Body of pancreas (tissue), 4 donors: Measurements from ENCODE around the gene EBI3. TPM values are rescaled to one million over a fixed set of nuclear protein-coding genes. Genes with fewer than 3 reads are reported as not detected.
"Not testable (repeated sequence)": the region's sequence is repeated elsewhere in the genome, so short reads cannot be mapped to it uniquely, and the experiment has no call there.

Experiments
- ATAC-seq: fragments of 150-250 bp; one replicate; pipeline ENCODE4 v1.9.1; 2016
- DNase-seq, 4 donors: peaks; one replicate each; pipeline ENCODE4 v3.0.0-alpha.2; 2019
- H3K27ac ChIP-seq, 4 donors: fragments of 200-600 bp; sonication (generic); 1 replicate in 3 of 4; 2 replicates in 1 of 4; pipeline versions ENCODE4 v1.5.1 to v1.6.1; 2016 to 2019; ENCODE audit warnings: mild to moderate bottlenecking in 1 of 4, mixed read lengths in 1 of 4, moderate library complexity in 1 of 4
- H3K27me3 ChIP-seq, 2 donors: fragments of 200-600 bp; sonication (generic); one replicate each; pipeline ENCODE4 v1.6.0; 2016; ENCODE audit warnings: mild to moderate bottlenecking in 1 of 2
- H3K36me3 ChIP-seq, 2 donors: fragments of 200-600 bp; sonication (generic); replicated peaks in 1 of 2; 2 replicates each; pipeline ENCODE4 v1.5.1; 2016; ENCODE audit warnings: low read depth in 2 of 2; ENCODE audit not compliant: insufficient read depth in 1 of 2
- H3K4me1 ChIP-seq: fragments of 200-600 bp; sonication (generic); one replicate; pipeline ENCODE4 v1.6.0; 2016
- H3K4me3 ChIP-seq, 2 donors: fragments of 200-600 bp; sonication (generic); 1 replicate in 1 of 2; 2 replicates in 1 of 2; pipeline ENCODE4 v1.5.1; 2016 to 2019
- H3K9me3 ChIP-seq, 3 donors: fragments of 200-600 bp; sonication (generic); 1 replicate in 2 of 3; 2 replicates in 1 of 3; pipeline ENCODE4 v1.5.1; 2016
- POLR2A ChIP-seq, 3 donors: fragments of 450-650 bp; IDR thresholded peaks; one replicate each; pipeline ENCODE4 v1.6.1; 2016; ENCODE audit warnings: antibody characterized with exemption in 3 of 3, mild to moderate bottlenecking in 2 of 3
- WGBS, 2 donors: methylation state at CpG; one replicate each; pipeline ENCODE4 v1.1.5; 2017; 5-methylcytosine and 5-hydroxymethylcytosine counted together
- intact Hi-C: fragments of 100-400 bp; cut with DNase I; formaldehyde crosslinking; loops from one replicate; pipeline ENCODE4 v1.15.1; 2023
- total RNA-seq, 2 donors: library from RNA; depleted of rRNA; stranded (reverse); fragments of >200 nt; gene quantifications; one replicate each; pipeline ENCODE4 v1.1.0, GENCODE V29; 2016
- TF ChIP-seq, protein P1 (sequence below), 7 experiments: fragments of 450-650 bp in 4 of 7; fragments of 200-600 bp in 3 of 7; sonication (generic) in 3 of 7; IDR thresholded peaks; one replicate each; pipeline ENCODE4 v1.5.1; 2016 to 2019; ENCODE audit warnings: antibody characterized with exemption in 7 of 7

Gene EBI3
- total RNA-seq, 2 donors from 2014 or later = 0.99 to 27.5 TPM

DNA sequence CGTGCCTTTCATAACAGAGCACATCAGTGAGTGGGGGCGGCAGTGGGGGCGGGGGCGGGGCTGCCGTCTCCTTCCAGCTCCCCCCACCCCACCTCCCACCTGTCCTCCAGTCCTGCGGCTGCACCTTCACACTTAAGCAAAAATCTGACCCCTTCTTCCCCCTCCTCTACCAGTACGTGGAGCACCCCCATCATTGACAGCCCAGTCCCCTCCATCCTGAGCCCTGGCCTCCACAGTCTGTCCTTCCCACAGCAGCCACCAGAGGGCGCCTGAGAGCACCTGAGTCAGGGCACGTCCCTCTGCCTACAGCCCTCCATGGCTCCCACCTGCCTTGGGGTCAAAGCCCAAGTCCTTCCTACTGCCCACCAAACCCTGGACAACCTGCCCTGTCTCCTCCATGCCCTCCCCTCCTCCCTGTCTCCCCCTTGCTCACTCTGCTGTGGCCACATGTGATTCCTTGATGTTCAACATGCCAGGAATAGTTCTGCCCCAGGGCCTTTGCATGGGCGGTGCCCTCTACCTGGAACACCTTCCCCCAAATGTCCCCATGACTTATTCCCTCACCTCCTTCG is 4.0 kb downstream of the EBI3 start:
- TF ChIP-seq, protein P1, sequence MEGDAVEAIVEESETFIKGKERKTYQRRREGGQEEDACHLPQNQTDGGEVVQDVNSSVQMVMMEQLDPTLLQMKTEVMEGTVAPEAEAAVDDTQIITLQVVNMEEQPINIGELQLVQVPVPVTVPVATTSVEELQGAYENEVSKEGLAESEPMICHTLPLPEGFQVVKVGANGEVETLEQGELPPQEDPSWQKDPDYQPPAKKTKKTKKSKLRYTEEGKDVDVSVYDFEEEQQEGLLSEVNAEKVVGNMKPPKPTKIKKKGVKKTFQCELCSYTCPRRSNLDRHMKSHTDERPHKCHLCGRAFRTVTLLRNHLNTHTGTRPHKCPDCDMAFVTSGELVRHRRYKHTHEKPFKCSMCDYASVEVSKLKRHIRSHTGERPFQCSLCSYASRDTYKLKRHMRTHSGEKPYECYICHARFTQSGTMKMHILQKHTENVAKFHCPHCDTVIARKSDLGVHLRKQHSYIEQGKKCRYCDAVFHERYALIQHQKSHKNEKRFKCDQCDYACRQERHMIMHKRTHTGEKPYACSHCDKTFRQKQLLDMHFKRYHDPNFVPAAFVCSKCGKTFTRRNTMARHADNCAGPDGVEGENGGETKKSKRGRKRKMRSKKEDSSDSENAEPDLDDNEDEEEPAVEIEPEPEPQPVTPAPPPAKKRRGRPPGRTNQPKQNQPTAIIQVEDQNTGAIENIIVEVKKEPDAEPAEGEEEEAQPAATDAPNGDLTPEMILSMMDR (IDR thresholded peaks at IDR 0.05) = peak in 5 of 7 experiments; percentile 19 to 56 (median 30)
- no peak for TF ChIP-seq POLR2A (IDR thresholded peaks at IDR 0.05)
- Histone ChIP-seq H3K9me3 (no peaks in the 10 kb centered on the region), H3K36me3 (no peaks in the 10 kb centered on the region), H3K4me3 (no peak overlapping the region), H3K27ac (no peak overlapping the region), H3K27me3 (peaks cover 0 to 6% of the 10 kb centered on the region in 2 donors), H3K4me1 (no peaks in the 10 kb centered on the region)
- intact Hi-C loops = no loop called here
- DNase-seq (peak; percentile 22 to 45 (median 32)), ATAC-seq (peak; percentile 53)
- WGBS, 2 donors = 28 to 33% methylated on average over 7 to 11 of the region's 11 CpGs

DNA sequence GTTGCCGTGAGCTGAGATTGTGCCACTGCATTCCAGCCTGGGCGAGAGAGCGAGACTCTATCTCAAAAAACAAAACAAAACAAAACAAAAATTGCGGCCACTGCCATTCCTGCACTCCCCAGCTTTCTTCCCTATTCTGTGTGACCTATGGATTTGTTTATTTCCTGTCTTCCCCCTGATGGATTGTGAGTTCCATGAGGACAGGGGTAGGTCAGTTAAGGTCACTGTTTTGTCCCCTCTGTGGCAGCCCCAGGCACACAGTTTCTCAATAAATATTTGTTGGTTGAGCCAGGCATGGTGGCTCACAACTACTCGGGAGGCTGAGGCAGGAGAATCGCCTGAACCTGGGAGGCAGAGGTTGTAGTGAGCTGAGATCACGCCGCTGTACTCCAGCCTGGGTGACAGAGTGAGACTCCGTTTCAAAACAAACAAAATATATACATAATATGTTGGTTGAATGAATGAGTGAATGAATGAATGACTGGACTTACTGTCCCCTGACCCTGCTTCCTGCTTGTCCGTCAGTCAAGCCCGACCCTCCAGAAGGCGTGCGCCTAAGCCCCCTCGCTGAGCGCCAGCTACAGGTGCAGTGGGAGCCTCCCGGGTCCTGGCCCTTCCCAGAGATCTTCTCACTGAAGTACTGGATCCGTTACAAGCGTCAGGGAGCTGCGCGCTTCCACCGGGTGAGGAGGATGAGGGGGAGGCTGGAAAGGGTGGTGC is 5.0 kb downstream of the EBI3 start:
- no peaks in the 10 kb centered on the region for H3K27me3 ChIP-seq
- H3K27ac ChIP-seq = no peak overlapping the region
- H3K36me3 ChIP-seq = no peaks in the 10 kb centered on the region
- no peak overlapping the region for H3K4me3 ChIP-seq
- H3K9me3 ChIP-seq = no peaks in the 10 kb centered on the region
- DNase-seq (no peak), ATAC-seq (no peak)
- TF ChIP-seq, protein P1 (IDR thresholded peaks at IDR 0.05) = no peak
- no peak for TF ChIP-seq POLR2A (IDR thresholded peaks at IDR 0.05)
- WGBS, 2 donors = 51 to 59% methylated on average over 11 to 21 of the region's 21 CpGs
- intact Hi-C loops = no loop called here
- H3K4me1 ChIP-seq = no peaks in the 10 kb centered on the region

DNA sequence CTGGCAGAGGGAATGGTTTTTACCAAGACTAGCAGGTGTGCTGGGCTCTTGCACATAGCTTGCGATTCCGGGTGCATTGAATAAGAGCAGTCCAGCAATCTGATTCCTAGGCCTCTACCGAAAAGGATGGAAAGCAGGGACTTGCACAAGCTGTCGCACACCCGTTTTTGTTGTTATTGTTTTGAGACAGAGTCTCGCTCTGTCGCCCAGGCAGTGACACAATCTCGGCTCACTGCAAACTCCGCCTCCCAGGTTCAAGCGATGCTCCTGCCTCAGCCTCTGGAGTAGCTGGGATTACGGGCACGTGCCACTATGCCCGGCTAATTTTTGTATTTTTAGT is 5.5 kb downstream of the EBI3 start:
- Histone ChIP-seq H3K36me3 (no peaks in the 10 kb centered on the region), H3K27me3 (no peaks in the 10 kb centered on the region), H3K4me1 (no peaks in the 10 kb centered on the region), H3K27ac (no peak overlapping the region), H3K4me3 (no peak overlapping the region), H3K9me3 (no peaks in the 10 kb centered on the region)
- ATAC-seq (no peak), DNase-seq (no peak)
- TF ChIP-seq, protein P1 (IDR thresholded peaks at IDR 0.05) = no peak
- no peak for TF ChIP-seq POLR2A (IDR thresholded peaks at IDR 0.05)
- intact Hi-C loops = no loop called here
- WGBS, 2 donors = 56 to 76% methylated on average over 8 to 13 of the region's 13 CpGs

DNA sequence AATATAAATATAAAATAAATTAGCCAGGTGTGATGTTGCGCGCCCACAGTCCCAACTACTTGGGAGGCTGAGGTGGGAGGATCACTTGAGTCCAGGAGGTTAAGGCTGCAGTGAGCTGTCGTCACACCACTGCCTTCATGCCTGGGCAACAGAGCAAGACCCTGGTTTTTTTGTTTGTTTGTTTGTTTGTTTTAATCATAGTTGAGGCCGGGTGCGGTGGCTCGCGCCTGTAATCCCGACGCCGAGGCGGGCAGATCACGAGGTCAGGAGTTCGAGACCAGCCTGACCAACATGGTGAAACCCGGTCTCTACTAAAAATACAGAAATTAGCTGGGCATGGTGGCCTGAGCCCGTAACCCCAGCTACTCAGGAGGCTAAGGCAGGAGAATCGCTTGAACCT is 8.2 kb downstream of the EBI3 start:
- H3K9me3 ChIP-seq, ATAC-seq, H3K4me1 ChIP-seq, DNase-seq, intact Hi-C loops, H3K4me3 ChIP-seq, H3K27ac ChIP-seq, H3K36me3 ChIP-seq, H3K27me3 ChIP-seq: not testable (repeated sequence)
- WGBS, 2 donors = 83 to 91% methylated on average over 16 of the region's 16 CpGs

DNA sequence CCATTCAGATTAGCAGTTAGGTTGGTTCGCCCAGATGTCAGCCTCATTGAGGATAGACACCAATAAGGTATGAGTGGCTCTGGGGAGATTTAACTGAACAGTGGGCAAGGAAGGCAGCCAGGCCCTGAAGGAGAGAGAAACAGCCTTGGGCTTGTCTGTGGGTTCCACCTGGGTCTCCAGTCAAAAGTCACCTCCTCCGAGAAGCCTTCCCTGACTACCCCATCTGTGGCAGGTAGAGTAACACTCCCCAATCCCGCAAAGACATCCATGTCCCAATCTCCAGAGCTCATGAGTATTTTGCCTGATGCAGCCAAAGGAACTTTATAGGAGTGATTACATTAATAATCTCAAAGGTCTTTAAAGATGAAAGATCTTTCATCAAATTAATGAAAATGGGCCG is 9.5 kb downstream of the EBI3 start:
- no peaks in the 10 kb centered on the region for H3K36me3 ChIP-seq
- TF ChIP-seq, protein P1 (IDR thresholded peaks at IDR 0.05) = no peak
- TF ChIP-seq POLR2A (IDR thresholded peaks at IDR 0.05) = no peak
- 59 to 89% methylated on average over 4 of the region's 4 CpGs for WGBS, 2 donors

More for the DNA sequence above, 9.5 kb downstream of the EBI3 start:
- intact Hi-C loops = no loop called here
- ATAC-seq (no peak), DNase-seq (no peak)
- H3K27ac ChIP-seq = no peak overlapping the region
- no peaks in the 10 kb centered on the region for H3K4me1 ChIP-seq
- H3K27me3 ChIP-seq = no peaks in the 10 kb centered on the region
- no peak overlapping the region for H3K4me3 ChIP-seq
- H3K9me3 ChIP-seq = no peaks in the 10 kb centered on the region
